ENCODE measurements around the gene ICAM3.

ICAM3 gene

GRCh38 chr19:10318807-10319682 lies 20.4 kb downstream of the ICAM3 start:
- DNase-seq (ENCODE audit: low spot score) = no peak

GRCh38 chr19:10317857-10318462 lies 21.5 kb downstream of the ICAM3 start:
- no peak for DNase-seq (ENCODE audit: low spot score)

GRCh38 chr19:10317045-10317856 lies 22.2 kb downstream of the ICAM3 start:
- DNase-seq (ENCODE audit: low spot score) = no peak

GRCh38 chr19:10316229-10317044 lies 23.0 kb downstream of the ICAM3 start:
- no peak for DNase-seq (ENCODE audit: low spot score)

- DNase-seq (ENCODE audit: low spot score) = peak; percentile 96
Observed at GRCh38 chr19:10315335-10316214, 23.8 kb downstream of the ICAM3 start, which contains the start of gene FDX2. Gene FDX2, minus strand, starts transcription at chr19:10316015. Its CDS starts 19 bp downstream, at chr19:10315996.

GRCh38 chr19:10309423-10309822 lies 30.0 kb downstream of the ICAM3 start, which contains the start of gene ZGLP1:
Gene ZGLP1, minus strand, starts transcription at chr19:10309815.
- no peak for DNase-seq (ENCODE audit: low spot score)

GRCh38 chr19:10306327-10306726 lies 33.1 kb downstream of the ICAM3 start:
- no peak for DNase-seq (ENCODE audit: low spot score)

- peak; percentile 50 for DNase-seq (ENCODE audit: low spot score)
Observed at GRCh38 chr19:10305139-10305806, 34.2 kb downstream of the ICAM3 start.

GRCh38 chr19:10299545-10300458 lies 39.6 kb downstream of the ICAM3 start:
- no peak for DNase-seq (ENCODE audit: low spot score)

GRCh38 chr19:10295847-10296591 lies 43.4 kb downstream of the ICAM3 start:
- DNase-seq (ENCODE audit: low spot score) = no peak

GRCh38 chr19:10295305-10295846 lies 44.0 kb downstream of the ICAM3 start:
- no peak for DNase-seq (ENCODE audit: low spot score)

- no peak for DNase-seq (ENCODE audit: low spot score)
Observed at GRCh38 chr19:10294368-10294697, 45.1 kb downstream of the ICAM3 start.

- DNase-seq (ENCODE audit: low spot score) = no peak
Observed at GRCh38 chr19:10293637-10294367, 45.6 kb downstream of the ICAM3 start.

- no peak for DNase-seq (ENCODE audit: low spot score)
Observed at GRCh38 chr19:10292789-10293636, 46.4 kb downstream of the ICAM3 start.

GRCh38 chr19:10292206-10292788 lies 47.1 kb downstream of the ICAM3 start:
- peak; percentile 66 for DNase-seq (ENCODE audit: low spot score)
